Neural cell (in vitro differentiated cells): ENCODE data around the gene SUPT3H.

ENCODE experiments used
- MXI1 ChIP-seq: fragments of 450-650 bp; conservative IDR thresholded peaks from 2 replicates; pipeline ENCODE4 v1.6.1; 2014; ENCODE audit warnings: antibody characterized with exemption, mild to moderate bottlenecking; ENCODE audit not compliant: poor library complexity, severe bottlenecking
- POLR2AphosphoS5 ChIP-seq: IDR thresholded peaks from 2 replicates; pipeline ENCODE4 v1.6.1; 2012
- RAD21 ChIP-seq: fragments of 450-650 bp; conservative IDR thresholded peaks from 2 replicates; pipeline ENCODE4 v1.6.1; 2014; ENCODE audit warnings: antibody characterized with exemption, mild to moderate bottlenecking, moderate library complexity
- TF ChIP-seq, protein P1 (sequence below): fragments of 450-650 bp; IDR thresholded peaks from 2 replicates; pipeline ENCODE4 v1.5.1; 2014; ENCODE audit warnings: antibody characterized with exemption, mild to moderate bottlenecking, moderate library complexity; ENCODE audit not compliant: poor library complexity, severe bottlenecking

- TF ChIP-seq, protein P1, sequence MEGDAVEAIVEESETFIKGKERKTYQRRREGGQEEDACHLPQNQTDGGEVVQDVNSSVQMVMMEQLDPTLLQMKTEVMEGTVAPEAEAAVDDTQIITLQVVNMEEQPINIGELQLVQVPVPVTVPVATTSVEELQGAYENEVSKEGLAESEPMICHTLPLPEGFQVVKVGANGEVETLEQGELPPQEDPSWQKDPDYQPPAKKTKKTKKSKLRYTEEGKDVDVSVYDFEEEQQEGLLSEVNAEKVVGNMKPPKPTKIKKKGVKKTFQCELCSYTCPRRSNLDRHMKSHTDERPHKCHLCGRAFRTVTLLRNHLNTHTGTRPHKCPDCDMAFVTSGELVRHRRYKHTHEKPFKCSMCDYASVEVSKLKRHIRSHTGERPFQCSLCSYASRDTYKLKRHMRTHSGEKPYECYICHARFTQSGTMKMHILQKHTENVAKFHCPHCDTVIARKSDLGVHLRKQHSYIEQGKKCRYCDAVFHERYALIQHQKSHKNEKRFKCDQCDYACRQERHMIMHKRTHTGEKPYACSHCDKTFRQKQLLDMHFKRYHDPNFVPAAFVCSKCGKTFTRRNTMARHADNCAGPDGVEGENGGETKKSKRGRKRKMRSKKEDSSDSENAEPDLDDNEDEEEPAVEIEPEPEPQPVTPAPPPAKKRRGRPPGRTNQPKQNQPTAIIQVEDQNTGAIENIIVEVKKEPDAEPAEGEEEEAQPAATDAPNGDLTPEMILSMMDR = no peak
- TF ChIP-seq MXI1 = no peak
- no peak for TF ChIP-seq POLR2AphosphoS5
- no peak for TF ChIP-seq RAD21
Measured at GRCh38 chr6:45415315-45415714, 37.6 kb upstream of the SUPT3H start.
